Measurements from ENCODE around the gene NUP42. TPM values are rescaled to one million over a fixed set of nuclear protein-coding genes. Genes with fewer than 3 reads are reported as not detected.

Gene NUP42
- total and polyA plus RNA-seq, 2 of the 13 experiments (the other 11 are each of a cell fraction or from before 2014, with no cell fraction given): 32.0 to 51.5 TPM

- TF ChIP-seq ZNF704 (CRISPR knock-in tag; IDR thresholded peaks at IDR 0.05; ENCODE audit: borderline replicate concordance) (no peak), E2F2 (CRISPR knock-in tag; IDR thresholded peaks at IDR 0.05; ENCODE audit: borderline replicate concordance) (no peak), BRCA1 (CRISPR knock-in tag; IDR thresholded peaks at IDR 0.05) (no peak), RFX1 (IDR thresholded peaks at IDR 0.05) (no peak), ZNF639 (CRISPR knock-in tag; conservative IDR thresholded peaks at IDR 0.05) (no peak), ZFP36L1 (CRISPR knock-in tag; IDR thresholded peaks at IDR 0.05) (no peak)
- no peak for DNase-seq (ENCODE audit: low spot score)
- H3K9me3 ChIP-seq (ENCODE audit: low read length): no peaks in the 10 kb centered on the region
- H3K27ac ChIP-seq (ENCODE audit: extremely low read length, insufficient read depth, low read length): no peak overlapping the region
- WGBS (ENCODE audit: low lambda C conversion rate): 97% methylated on average over 68 of the region's 76 CpGs
- BruUV-seq (replicated peaks): no TSS peak
- no peak for ATAC-seq
- in situ Hi-C loops (cut with HindIII; ENCODE audit: extremely low pct_ligation_motif_present, low pct_unique_long_range_greater_than_20kb): no loop called here
- ChIA-PET CTCF (ENCODE audit: low intra/inter-chr PET ratio, low total read pairs) (no interaction called here), POLR2A (no interaction called here)
- no peaks in the 10 kb centered on the region for H4K20me1 ChIP-seq (ENCODE audit: insufficient read depth, low read length)
- H2AFZ ChIP-seq (ENCODE audit: low read length): no peak overlapping the region
- no peak overlapping the region for H3K4me2 ChIP-seq (ENCODE audit: low read depth, low read length)
- H3K4me3 ChIP-seq (replicated peaks in 1 of 3; ENCODE audit: insufficient read depth in 1 of 3, low read depth in 2 of 3, low read length in 3 of 3): no peak overlapping the region
- peaks cover 0 to 1% of the 10 kb centered on the region in 2 experiments; a peak in 1 of 5 replicates for H3K36me3 ChIP-seq (replicated peaks in 1 of 2; ENCODE audit: control insufficient read depth in 1 of 2, insufficient read depth in 2 of 2, low read length in 2 of 2)
- intact Hi-C loops (cut with micrococcal nuclease; ENCODE audit: unreplicated experiment): no loop called here
- no peaks in the 10 kb centered on the region for H3K27me3 ChIP-seq (ENCODE audit: control insufficient read depth in 1 of 2, insufficient read depth in 2 of 2, low read length in 2 of 2)
- no peak overlapping the region for H3K9ac ChIP-seq (ENCODE audit: insufficient read depth, low read depth, low read length)
- H3K4me1 ChIP-seq (ENCODE audit: insufficient read depth, low read length): peaks cover 27% of the 10 kb centered on the region
- no peaks in the 10 kb centered on the region for H3K79me2 ChIP-seq (ENCODE audit: insufficient read depth, low read length)
- FAIRE-seq: no peak
Observed at GRCh38 chr7:23205909-23206767, 24.3 kb downstream of the NUP42 start.

Measured in HepG2 (cell line).